Astrocyte (in vitro differentiated cells and primary cell): ENCODE measurements around the gene PSMB9.

Source experiments
- EZH2 ChIP-seq: IDR thresholded peaks from 2 replicates; pipeline ENCODE4 v1.6.1; 2012; ENCODE audit warnings: mild to moderate bottlenecking, low read length, inconsistent platforms; ENCODE audit not compliant: insufficient read depth
- TF ChIP-seq, protein P1 (sequence below): IDR thresholded peaks from 2 replicates; pipeline ENCODE4 v1.5.1; 2011; ENCODE audit warnings: low read depth, mild to moderate bottlenecking, inconsistent platforms, low read length, moderate library complexity; ENCODE audit not compliant: insufficient read depth

DNA sequence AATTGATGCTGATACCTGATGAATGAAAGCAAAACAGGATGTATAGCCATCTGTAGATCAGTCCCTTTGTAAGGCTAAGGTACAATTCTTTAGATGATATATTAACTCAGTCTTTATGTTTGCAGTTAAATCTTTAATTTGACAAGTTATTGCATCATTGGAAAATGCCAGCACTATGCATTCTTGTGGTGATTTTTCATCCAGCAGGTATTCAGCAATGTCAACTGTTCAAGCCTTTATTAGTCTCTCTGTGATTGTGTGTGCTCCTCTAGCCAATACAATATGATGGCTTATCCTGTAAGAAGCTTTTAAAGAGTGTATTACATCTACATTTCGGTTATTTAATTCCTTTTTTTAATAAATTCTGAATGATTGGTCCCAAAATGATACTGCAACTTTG lies 52.5 kb downstream of the PSMB9 start:
- TF ChIP-seq, protein P1, sequence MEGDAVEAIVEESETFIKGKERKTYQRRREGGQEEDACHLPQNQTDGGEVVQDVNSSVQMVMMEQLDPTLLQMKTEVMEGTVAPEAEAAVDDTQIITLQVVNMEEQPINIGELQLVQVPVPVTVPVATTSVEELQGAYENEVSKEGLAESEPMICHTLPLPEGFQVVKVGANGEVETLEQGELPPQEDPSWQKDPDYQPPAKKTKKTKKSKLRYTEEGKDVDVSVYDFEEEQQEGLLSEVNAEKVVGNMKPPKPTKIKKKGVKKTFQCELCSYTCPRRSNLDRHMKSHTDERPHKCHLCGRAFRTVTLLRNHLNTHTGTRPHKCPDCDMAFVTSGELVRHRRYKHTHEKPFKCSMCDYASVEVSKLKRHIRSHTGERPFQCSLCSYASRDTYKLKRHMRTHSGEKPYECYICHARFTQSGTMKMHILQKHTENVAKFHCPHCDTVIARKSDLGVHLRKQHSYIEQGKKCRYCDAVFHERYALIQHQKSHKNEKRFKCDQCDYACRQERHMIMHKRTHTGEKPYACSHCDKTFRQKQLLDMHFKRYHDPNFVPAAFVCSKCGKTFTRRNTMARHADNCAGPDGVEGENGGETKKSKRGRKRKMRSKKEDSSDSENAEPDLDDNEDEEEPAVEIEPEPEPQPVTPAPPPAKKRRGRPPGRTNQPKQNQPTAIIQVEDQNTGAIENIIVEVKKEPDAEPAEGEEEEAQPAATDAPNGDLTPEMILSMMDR = no peak
- TF ChIP-seq EZH2 = no peak
